HEK293 (cell line): Measurements from ENCODE around the gene WDPCP.
"Not testable (repeated sequence)": the region's sequence is repeated elsewhere in the genome, so short reads cannot be mapped to it uniquely, and the experiment has no call there.

Experiments used
- CTCF ChIA-PET: fragments of 350-600 bp; formaldehyde crosslinking; extraction: SDS; loops from one replicate; lab custom pipeline; 2021; ENCODE audit warnings: antibody characterized with exemption; lab: Yijun Ruan, JAX
- POLR2A ChIA-PET: fragments of 300-600 bp; formaldehyde crosslinking; extraction: SDS; loops from one replicate; lab custom pipeline; 2020; ENCODE audit warnings: antibody characterized with exemption, inconsistent platforms; lab: Yijun Ruan, JAX
- H3K27ac ChIP-seq: fragments of 200-500 bp; sonication (Bioruptor generic); 2 replicates; pipeline ENCODE4 v1.5.1; 2014; ENCODE audit warnings: low read depth, low read length, control low read depth, inconsistent platforms; ENCODE audit errors: extremely low read depth
- H3K36me3 ChIP-seq, 2 experiments: fragments of 200-500 bp in 1 of 2; sonication (Bioruptor generic) in 1 of 2; 1 replicate in 1 of 2; 2 replicates in 1 of 2; pipeline ENCODE4 v1.5.1; 2014 to 2017; ENCODE audit warnings: inconsistent platforms in 2 of 2, low read length in 2 of 2; ENCODE audit not compliant: control insufficient read depth in 2 of 2, insufficient read depth in 1 of 2
- H3K4me1 ChIP-seq: fragments of 200-500 bp; sonication (Bioruptor generic); 2 replicates; pipeline ENCODE4 v1.5.1; 2014; ENCODE audit warnings: mild to moderate bottlenecking, low read length, inconsistent platforms; ENCODE audit not compliant: control insufficient read depth, insufficient read depth
- H3K4me3 ChIP-seq: 2 replicates; pipeline ENCODE4 v1.5.1; 2011; ENCODE audit warnings: low read depth, mild to moderate bottlenecking, control low read depth, low read length, moderate library complexity
- H3K9me3 ChIP-seq: fragments of 200-500 bp; sonication (Bioruptor generic); 2 replicates; pipeline ENCODE4 v1.5.1; 2014; ENCODE audit warnings: low read depth, low read length, inconsistent platforms; ENCODE audit not compliant: control insufficient read depth, insufficient read depth
- FEZF1 ChIP-seq: fragments of 450-650 bp; formaldehyde crosslinking; IDR thresholded peaks from 2 replicates; pipeline ENCODE4 v1.5.1; 2016; ENCODE audit warnings: missing biosample characterization, missing genetic modification characterization
- KLF1 ChIP-seq: fragments of 450-650 bp; formaldehyde crosslinking; IDR thresholded peaks from 2 replicates; pipeline ENCODE4 v1.5.1; 2016; ENCODE audit warnings: missing biosample characterization, missing genetic modification characterization
- KLF10 ChIP-seq: fragments of 450-650 bp; IDR thresholded peaks from 2 replicates; pipeline ENCODE4 v1.5.1; 2018; ENCODE audit warnings: missing biosample characterization, mild to moderate bottlenecking, missing genetic modification characterization
- RBAK ChIP-seq: fragments of 450-650 bp; formaldehyde crosslinking; IDR thresholded peaks from 2 replicates; pipeline ENCODE4 v1.5.1; 2016; ENCODE audit warnings: missing biosample characterization, missing genetic modification characterization
- SETDB1 ChIP-seq: IDR thresholded peaks from one replicate; pipeline ENCODE4 v1.6.1; 2017; ENCODE audit warnings: mild to moderate bottlenecking, low read length, moderate library complexity, mixed read lengths; ENCODE audit not compliant: insufficient read length
- YY2 ChIP-seq: fragments of 450-650 bp; formaldehyde crosslinking; IDR thresholded peaks from 2 replicates; pipeline ENCODE4 v1.5.1; 2016; ENCODE audit warnings: missing biosample characterization, missing genetic modification characterization
- ZBTB1 ChIP-seq: fragments of 450-650 bp; formaldehyde crosslinking; IDR thresholded peaks from 2 replicates; pipeline ENCODE4 v1.5.1; 2016; ENCODE audit warnings: missing biosample characterization, missing genetic modification characterization
- ZBTB6 ChIP-seq: fragments of 450-650 bp; formaldehyde crosslinking; IDR thresholded peaks from 2 replicates; pipeline ENCODE4 v1.5.1; 2017; ENCODE audit warnings: missing biosample characterization, missing genetic modification characterization
- ZIC2 ChIP-seq: fragments of 450-650 bp; formaldehyde crosslinking; IDR thresholded peaks from 2 replicates; pipeline ENCODE4 v1.5.1; 2016; ENCODE audit warnings: missing biosample characterization, missing genetic modification characterization
- ZNF121 ChIP-seq: fragments of 450-650 bp; formaldehyde crosslinking; IDR thresholded peaks from 2 replicates; pipeline ENCODE4 v1.5.1; 2016; ENCODE audit warnings: missing biosample characterization, missing genetic modification characterization
- ZNF133 ChIP-seq: fragments of 450-650 bp; formaldehyde crosslinking; IDR thresholded peaks from 2 replicates; pipeline ENCODE4 v1.5.1; 2016; ENCODE audit warnings: missing biosample characterization, missing genetic modification characterization
- ZNF146 ChIP-seq: fragments of 450-650 bp; formaldehyde crosslinking; IDR thresholded peaks from 2 replicates; pipeline ENCODE4 v1.5.1; 2016; ENCODE audit warnings: missing biosample characterization, missing genetic modification characterization
- ZNF175 ChIP-seq: fragments of 450-650 bp; formaldehyde crosslinking; IDR thresholded peaks from 2 replicates; pipeline ENCODE4 v1.5.1; 2016; ENCODE audit warnings: missing biosample characterization, missing genetic modification characterization
- ZNF223 ChIP-seq: fragments of 450-650 bp; formaldehyde crosslinking; IDR thresholded peaks from 2 replicates; pipeline ENCODE4 v1.5.1; 2016; ENCODE audit warnings: missing biosample characterization, missing genetic modification characterization
- ZNF354C ChIP-seq: fragments of 450-650 bp; formaldehyde crosslinking; IDR thresholded peaks from 2 replicates; pipeline ENCODE4 v1.5.1; 2016; ENCODE audit warnings: missing biosample characterization, missing genetic modification characterization, low read depth, borderline replicate concordance
- ZNF510 ChIP-seq: fragments of 450-650 bp; formaldehyde crosslinking; IDR thresholded peaks from 2 replicates; pipeline ENCODE4 v1.5.1; 2018; ENCODE audit warnings: mild to moderate bottlenecking, missing genetic modification characterization, missing biosample characterization; ENCODE audit not compliant: insufficient replicate concordance
- ZNF513 ChIP-seq: fragments of 450-650 bp; IDR thresholded peaks from 2 replicates; pipeline ENCODE4 v1.5.1; 2018; ENCODE audit warnings: missing biosample characterization, missing genetic modification characterization
- ZNF530 ChIP-seq: fragments of 450-650 bp; formaldehyde crosslinking; IDR thresholded peaks from 2 replicates; pipeline ENCODE4 v1.5.1; 2016; ENCODE audit warnings: low read depth, missing biosample characterization, missing genetic modification characterization
- ZNF548 ChIP-seq: fragments of 450-650 bp; formaldehyde crosslinking; IDR thresholded peaks from 2 replicates; pipeline ENCODE4 v1.5.1; 2016; ENCODE audit warnings: missing biosample characterization, missing genetic modification characterization
- ZNF560 ChIP-seq: fragments of 450-650 bp; formaldehyde crosslinking; IDR thresholded peaks from 2 replicates; pipeline ENCODE4 v1.5.1; 2017; ENCODE audit warnings: missing biosample characterization, missing genetic modification characterization, borderline replicate concordance
- ZNF561 ChIP-seq: fragments of 450-650 bp; IDR thresholded peaks from 2 replicates; pipeline ENCODE4 v1.5.1; 2018; ENCODE audit warnings: missing biosample characterization, missing genetic modification characterization, borderline replicate concordance
- ZNF571 ChIP-seq: fragments of 450-650 bp; formaldehyde crosslinking; IDR thresholded peaks from 2 replicates; pipeline ENCODE4 v1.5.0; 2017; ENCODE audit warnings: missing biosample characterization, missing genetic modification characterization
- ZNF596 ChIP-seq: fragments of 450-650 bp; IDR thresholded peaks from 2 replicates; pipeline ENCODE4 v1.5.0; 2018; ENCODE audit warnings: missing biosample characterization, mild to moderate bottlenecking, missing genetic modification characterization, moderate library complexity
- ZNF626 ChIP-seq: fragments of 450-650 bp; sonication (Bioruptor Pico); formaldehyde crosslinking; IDR thresholded peaks from 2 replicates; pipeline ENCODE4 v1.5.1; 2018; ENCODE audit warnings: missing biosample characterization, missing genetic modification characterization, inconsistent platforms
- ZNF670 ChIP-seq: fragments of 450-650 bp; formaldehyde crosslinking; IDR thresholded peaks from 2 replicates; pipeline ENCODE4 v1.5.1; 2016; ENCODE audit warnings: missing biosample characterization, missing genetic modification characterization, low read depth
- ZNF777 ChIP-seq: fragments of 450-650 bp; formaldehyde crosslinking; IDR thresholded peaks from 2 replicates; pipeline ENCODE4 v1.5.1; 2017; ENCODE audit warnings: missing biosample characterization, missing genetic modification characterization, borderline replicate concordance
- ZNF785 ChIP-seq: fragments of 450-650 bp; formaldehyde crosslinking; IDR thresholded peaks from 2 replicates; pipeline ENCODE4 v1.5.1; 2016; ENCODE audit warnings: missing biosample characterization, missing genetic modification characterization

The WDPCP gene

GRCh38 chr2:63364866-63365265 lies 223.4 kb downstream of the WDPCP start (continued):
- TF ChIP-seq ZNF560 (tag by site-specific recombination): no peak
- TF ChIP-seq ZNF223: no peak
- no peak for TF ChIP-seq ZNF626 (tag by site-specific recombination)
- no peak for TF ChIP-seq ZNF596 (tag by site-specific recombination)
- TF ChIP-seq ZNF777 (tag by site-specific recombination): no peak

GRCh38 chr2:63357722-63358121 lies 230.6 kb downstream of the WDPCP start:
- TF ChIP-seq ZNF146 (tag by site-specific recombination): peak; percentile 19; the same call in 1 of the 2 replicates
- TF ChIP-seq, all 188 proteins: peak for 1; not testable (repeated sequence) for 187
- H3K27ac ChIP-seq, POLR2A ChIA-PET, H3K36me3 ChIP-seq, H3K9me3 ChIP-seq, H3K4me3 ChIP-seq, H3K4me1 ChIP-seq: not testable (repeated sequence)
- CTCF ChIA-PET: interaction anchor here (0.7 kb wide), 1 partner anchor 341 kb away, joined by 3 read pairs; no protein-coding TSS in a partner anchor

GRCh38 chr2:63347361-63347760 lies 240.9 kb downstream of the WDPCP start:
- CTCF ChIA-PET: no interaction called here

GRCh38 chr2:63346411-63346810 lies 241.9 kb downstream of the WDPCP start:
- Histone ChIP-seq H3K4me3 (no peak overlapping the region), H3K36me3 (no peaks in the 10 kb centered on the region), H3K9me3 (no peaks in the 10 kb centered on the region), H3K27ac (no peak overlapping the region), H3K4me1 (no peaks in the 10 kb centered on the region)
- ChIA-PET CTCF (interaction anchor here (0.6 kb wide), 1 partner anchor 63 kb away, joined by 3 read pairs; no protein-coding TSS in a partner anchor), POLR2A (interaction anchor here (0.5 kb wide), 1 partner anchor 495 kb away, joined by 5 read pairs; the partner anchor contains the start of gene UGP2)
- TF ChIP-seq FEZF1 (tag by site-specific recombination) (no peak), ZNF510 (no peak), ZIC2 (tag by site-specific recombination) (no peak), SETDB1 (no peak), ZNF530 (no peak), ZNF785 (tag by site-specific recombination) (no peak), ZNF561 (tag by site-specific recombination) (no peak), ZNF670 (no peak), ZNF133 (no peak)

More at GRCh38 chr2:63347361-63347760, 240.9 kb downstream of the WDPCP start:
- Histone ChIP-seq H3K9me3 (no peaks in the 10 kb centered on the region), H3K27ac (no peak overlapping the region), H3K36me3 (no peaks in the 10 kb centered on the region), H3K4me3 (no peak overlapping the region), H3K4me1 (no peaks in the 10 kb centered on the region)
- POLR2A ChIA-PET: no interaction called here
- TF ChIP-seq ZNF513 (tag by site-specific recombination) (no peak), YY2 (no peak), ZNF354C (tag by site-specific recombination) (no peak), ZBTB6 (tag by site-specific recombination) (no peak), ZNF571 (tag by site-specific recombination) (no peak), ZNF548 (tag by site-specific recombination) (no peak), ZBTB1 (no peak), KLF1 (tag by site-specific recombination) (no peak), KLF10 (tag by site-specific recombination) (no peak), RBAK (tag by site-specific recombination) (no peak), ZNF510 (no peak), ZNF175 (tag by site-specific recombination) (no peak), ZNF121 (tag by site-specific recombination) (no peak)
